Epithelial cell of umbilical artery (primary cell): ENCODE data around the gene ZNF473. TPM values are rescaled to one million over a fixed set of nuclear protein-coding genes. Genes with fewer than 3 reads are reported as not detected.

Source experiments
- total RNA-seq: library from RNA; depleted of rRNA; stranded (reverse); fragments of >200 nt; gene quantifications from 2 replicates; pipeline ENCODE4 v1.2.3, GENCODE V29; 2014

ZNF473 gene
- total RNA-seq = 6.7 and 8.1 TPM in 2 replicates

GRCh38 chr19:50025794-50026549 lies at the start of gene ZNF473:
TSS of gene ZNF473 (plus strand) at chr19:50026005. CDS start at chr19:50031083, 5,078 bp downstream.

GRCh38 chr19:50025022-50025793 lies 597 bp upstream of the ZNF473 start, which contains the start of gene VRK3:
TSS of gene VRK3 (minus strand) at chr19:50025372. CDS start at chr19:50016162, 9,210 bp downstream.

Other genes starting within 250 kb of the ZNF473 start
- 23.7 and 31.9 TPM in 2 replicates for gene FUZ, start 212.7 kb upstream of the ZNF473 start, total RNA-seq
- 11.0 and 14.1 TPM in 2 replicates for gene MED25, start 207.7 kb upstream of the ZNF473 start, total RNA-seq
- 44.8 and 51.2 TPM in 2 replicates for gene PTOV1, start 174.8 kb upstream of the ZNF473 start, total RNA-seq
- 52.4 and 53.9 TPM in 2 replicates for gene PNKP, start 158.4 kb upstream of the ZNF473 start, total RNA-seq
- 5.2 and 6.2 TPM in 2 replicates for gene AKT1S1, start 148.7 kb upstream of the ZNF473 start, total RNA-seq
- gene TBC1D17, start 148.3 kb upstream of the ZNF473 start, total RNA-seq = 2.9 and 6.5 TPM in 2 replicates
- 3.2 and 8.2 TPM in 2 replicates for gene IL4I1, start 129.1 kb upstream of the ZNF473 start, total RNA-seq
- gene ATF5, start 96.8 kb upstream of the ZNF473 start, total RNA-seq = 2.9 and 5.2 TPM in 2 replicates
- gene NUP62, start 96.5 kb upstream of the ZNF473 start, total RNA-seq = 24.2 and 24.7 TPM in 2 replicates
- gene SIGLEC11, start 64.8 kb upstream of the ZNF473 start, total RNA-seq = not detected in 2 replicates
- 14.4 and 15.6 TPM in 2 replicates for gene VRK3, start 633 bp upstream of the ZNF473 start, total RNA-seq
- not detected in 2 replicates for gene IZUMO2, start 137.3 kb downstream of the ZNF473 start, total RNA-seq
- gene MYH14, start 177.6 kb downstream of the ZNF473 start, total RNA-seq = under 0.01 TPM in 1 of 2 replicates, not detected in the other